HG03139 (cell line): Measurements from ENCODE around the gene GRAMD4.

Experiments
- ATAC-seq: cut with Tn5 transposase; IDR thresholded peaks from one replicate; pipeline ENCODE4 v1.9.1; 2021; ENCODE audit not compliant: unreplicated experiment

Gene GRAMD4

GRCh38 chr22:46582281-46582933 lies 37.8 kb upstream of the GRAMD4 start:
- no peak for ATAC-seq

GRCh38 chr22:46583571-46583970 lies 36.6 kb upstream of the GRAMD4 start:
- no peak for ATAC-seq

- ATAC-seq: no peak
These were observed 35.9 kb upstream of the GRAMD4 start for GRCh38 chr22:46584081-46584921.

GRCh38 chr22:46585340-46586122 lies 34.7 kb upstream of the GRAMD4 start:
- ATAC-seq: no peak

GRCh38 chr22:46586123-46586519 lies 34.1 kb upstream of the GRAMD4 start:
- ATAC-seq: no peak

GRCh38 chr22:46586531-46587011 lies 33.6 kb upstream of the GRAMD4 start:
- ATAC-seq: no peak

GRCh38 chr22:46587061-46587460 lies 33.1 kb upstream of the GRAMD4 start:
- ATAC-seq: no peak

GRCh38 chr22:46587492-46588278 lies 32.5 kb upstream of the GRAMD4 start:
- peak; percentile 40 for ATAC-seq

GRCh38 chr22:46588279-46589140 lies 31.7 kb upstream of the GRAMD4 start:
- ATAC-seq: no peak

GRCh38 chr22:46589141-46589748 lies 30.9 kb upstream of the GRAMD4 start:
- no peak for ATAC-seq

GRCh38 chr22:46589871-46590271 lies 30.3 kb upstream of the GRAMD4 start:
- no peak for ATAC-seq

GRCh38 chr22:46590334-46590733 lies 29.9 kb upstream of the GRAMD4 start:
- ATAC-seq: no peak

GRCh38 chr22:46591930-46592329 lies 28.3 kb upstream of the GRAMD4 start:
- no peak for ATAC-seq

GRCh38 chr22:46592390-46592872 lies 27.8 kb upstream of the GRAMD4 start:
- ATAC-seq: no peak

- no peak for ATAC-seq
These were observed 26.9 kb upstream of the GRAMD4 start for GRCh38 chr22:46593211-46593681.

GRCh38 chr22:46593996-46594946 lies 25.9 kb upstream of the GRAMD4 start:
- ATAC-seq: no peak

- ATAC-seq: no peak
These were observed 25.3 kb upstream of the GRAMD4 start for GRCh38 chr22:46594947-46595298.

GRCh38 chr22:46595545-46595944 lies 24.6 kb upstream of the GRAMD4 start:
- ATAC-seq: no peak
